Activated CD4-positive, alpha-beta T cell treated with anti-CD3 and anti-CD28 coated beads, Interleukin-2, amount 50 U/mL, for 4 hours (primary cell): ENCODE measurements around the gene COL18A1.
"Not testable (repeated sequence)": the region's sequence is repeated elsewhere in the genome, so short reads cannot be mapped to it uniquely, and the experiment has no call there.

Experiments used
- DNase-seq, 2 experiments: peaks; one replicate each; pipeline ENCODE4 v3.0.0-alpha.2; 2020

The COL18A1 gene

DNA sequence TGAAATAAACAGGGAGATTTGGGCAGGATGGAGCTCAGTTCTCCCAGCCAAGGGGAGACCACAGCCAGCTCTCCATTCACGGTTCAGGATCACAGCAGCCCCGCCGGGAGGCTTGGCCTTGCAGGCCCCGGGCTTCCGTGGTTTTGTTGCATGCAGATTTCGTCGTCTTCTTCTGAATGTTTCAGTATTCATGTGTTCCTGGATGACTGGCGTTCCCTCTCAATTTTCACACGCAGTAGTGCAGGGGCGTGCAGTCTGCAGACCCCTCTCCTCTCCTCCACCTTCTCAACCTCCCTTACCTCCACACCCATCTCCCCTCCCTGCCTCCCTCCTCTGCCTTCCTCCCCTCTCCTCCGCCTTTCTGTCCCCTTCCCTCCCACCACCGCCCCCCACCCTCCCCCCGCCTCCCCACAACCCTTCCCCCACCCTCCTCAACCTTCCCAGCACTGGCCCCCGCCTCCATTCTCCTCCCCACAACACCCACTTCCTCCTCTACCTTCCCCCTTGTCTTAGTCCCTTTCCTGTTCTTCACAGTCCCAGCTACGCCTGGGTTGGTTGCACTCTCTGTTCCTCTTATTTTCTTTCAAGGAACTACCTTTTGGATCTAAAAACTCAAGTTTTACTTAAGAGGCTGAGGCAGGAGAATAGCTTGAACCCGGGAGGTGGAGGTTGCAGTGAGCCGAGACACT, 145.7 kb downstream of the COL18A1 start:
- DNase-seq = peak in 1 of 2 experiments; percentile 31

DNA sequence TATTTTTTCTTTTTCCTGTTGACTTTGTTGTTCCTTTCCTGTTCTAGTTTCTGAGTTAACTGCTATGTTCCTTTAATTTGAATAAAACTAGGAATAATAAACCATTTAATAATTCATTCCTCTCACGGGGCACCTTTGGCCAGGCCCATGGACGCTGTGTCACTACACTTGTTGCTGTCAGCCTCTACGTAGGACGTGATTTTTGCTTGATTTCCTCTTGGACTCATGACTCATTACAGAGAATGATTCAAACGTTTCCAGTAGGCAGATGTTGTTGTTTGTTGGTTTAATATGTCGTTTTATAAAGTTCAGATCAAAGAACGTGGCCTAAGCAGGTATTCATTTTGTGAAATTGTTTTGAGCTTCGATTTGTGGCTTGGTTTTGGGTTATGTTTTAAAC, 146.4 kb downstream of the COL18A1 start:
- peak; percentile 31 to 41 for DNase-seq

DNA sequence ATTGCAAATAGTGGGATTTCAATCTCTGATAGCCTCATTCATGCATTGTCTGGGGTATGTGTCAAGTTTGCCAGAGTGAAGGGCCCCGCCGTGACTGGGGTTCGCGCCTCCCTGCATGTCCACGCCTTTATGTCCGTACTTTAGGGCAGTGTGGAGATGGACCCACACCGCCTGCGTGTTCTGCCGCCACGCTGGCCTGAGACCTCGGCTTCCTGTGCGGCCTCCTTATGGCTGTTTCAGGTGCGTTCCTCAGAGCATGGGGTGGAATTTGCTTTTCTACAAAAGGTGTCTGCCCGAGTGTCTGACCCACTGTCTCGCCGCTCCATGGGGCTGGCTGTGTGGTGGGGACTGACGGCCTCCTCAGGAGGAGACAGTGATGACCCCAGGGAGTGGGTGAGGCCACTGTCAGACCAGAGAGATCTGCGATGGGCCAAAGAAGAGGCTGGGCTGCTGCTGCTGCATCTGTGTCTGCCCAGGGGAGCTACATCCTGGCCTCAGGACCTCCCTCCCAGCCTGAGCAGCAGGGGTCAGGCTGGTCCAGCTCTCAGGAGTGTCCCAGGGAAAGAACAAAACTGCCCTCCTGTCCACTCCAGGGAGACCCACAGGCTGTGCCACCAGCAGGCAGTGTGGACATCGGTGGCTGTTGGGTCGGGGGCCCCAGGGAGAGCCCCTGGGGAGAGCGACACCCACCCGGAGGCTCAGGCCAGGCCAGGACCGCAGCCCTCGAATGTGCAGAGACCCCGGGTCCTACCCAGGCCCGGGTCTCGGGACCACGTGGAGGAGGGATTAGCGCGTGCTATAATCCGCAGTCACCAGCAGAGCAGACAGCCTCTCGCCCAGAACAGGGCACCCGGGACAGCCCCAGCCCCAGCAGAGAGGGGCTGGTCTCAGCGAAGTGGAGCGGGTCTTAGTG, 147.1 kb downstream of the COL18A1 start:
- DNase-seq = no peak

DNA sequence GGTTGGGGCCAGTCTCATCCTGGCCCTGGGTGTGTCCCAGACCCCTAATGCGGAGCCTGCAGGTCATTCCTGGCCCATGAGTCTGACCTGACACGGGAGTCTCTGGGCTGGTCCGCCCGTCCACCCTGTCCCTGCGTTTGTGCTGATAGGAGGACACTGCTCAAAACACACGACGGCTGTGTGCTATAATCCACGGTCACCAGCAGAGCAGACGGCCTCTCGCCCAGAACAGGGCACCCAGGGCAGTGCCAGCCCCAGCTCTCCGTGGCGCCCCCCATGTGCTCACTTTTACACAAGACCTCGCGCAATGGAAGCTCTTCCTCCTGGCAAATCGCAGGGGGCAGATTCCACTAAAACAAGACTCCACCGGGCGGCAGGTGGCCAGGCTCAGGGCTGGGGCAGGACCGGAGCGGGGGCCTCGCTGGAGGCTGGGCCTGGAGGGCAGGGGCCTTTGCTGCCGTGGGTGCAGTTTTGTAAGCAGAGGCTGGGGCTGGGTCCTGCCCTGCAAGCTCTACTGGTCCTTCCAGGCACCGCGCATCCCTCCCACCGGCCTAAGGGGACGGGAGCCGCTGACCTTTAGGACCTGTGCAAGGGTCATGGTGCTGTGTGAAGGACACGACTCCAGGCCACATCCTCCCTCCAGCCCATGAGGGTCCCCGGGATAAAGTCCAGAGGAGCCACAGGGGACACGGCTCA, 147.9 kb downstream of the COL18A1 start:
- DNase-seq = no peak

DNA sequence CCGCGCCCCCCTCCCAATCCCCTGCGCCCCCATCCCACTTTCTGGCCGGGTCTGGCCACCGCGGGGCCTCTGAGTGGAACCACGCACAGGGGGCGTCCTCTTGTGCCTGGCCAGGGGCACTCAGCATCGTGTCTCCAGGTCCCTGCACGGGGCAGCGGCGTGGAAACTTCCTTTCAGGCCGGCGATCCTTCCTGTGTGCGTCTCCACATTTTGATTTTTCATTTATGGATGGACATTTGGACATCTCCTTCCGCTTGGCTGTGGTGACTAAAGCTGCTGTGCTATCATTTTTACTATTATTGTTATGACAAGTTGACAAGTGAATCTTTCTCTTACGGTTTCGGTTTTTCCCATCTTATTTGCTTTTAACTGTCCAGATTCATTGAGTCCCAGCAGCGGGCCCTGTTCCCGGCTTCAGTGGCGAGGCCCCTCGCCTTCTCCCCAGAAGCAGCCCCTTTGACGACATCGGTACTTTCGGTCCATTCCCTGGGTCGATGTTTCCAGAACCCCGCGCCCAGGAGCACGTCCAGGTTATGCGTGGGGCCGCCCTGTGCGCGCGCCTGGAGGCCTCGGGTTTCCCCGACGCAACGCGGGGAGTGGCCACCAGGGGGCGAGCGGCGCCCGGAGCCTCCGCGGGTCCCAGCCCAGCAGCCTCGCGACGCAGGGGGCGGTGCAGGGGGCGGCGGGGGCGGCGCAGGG, 149.7 kb downstream of the COL18A1 start:
- peak; percentile 85 to 91 for DNase-seq

DNA sequence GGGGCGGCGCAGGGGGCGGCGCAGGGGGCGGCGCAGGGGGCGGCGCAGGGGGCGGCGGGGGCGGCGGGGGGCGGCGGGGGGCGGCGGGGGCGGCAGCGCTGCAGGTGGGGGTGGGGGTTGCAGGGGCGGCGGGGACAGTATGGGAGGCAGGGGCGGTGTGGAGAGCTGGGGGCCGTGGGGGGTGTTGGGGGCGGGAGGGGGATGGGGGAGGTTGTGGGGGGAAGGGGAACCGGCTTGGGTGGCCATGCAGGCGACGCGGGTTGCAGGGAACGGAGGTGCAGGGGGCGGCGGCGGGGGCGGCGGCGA, 150.2 kb downstream of the COL18A1 start:
- DNase-seq = no peak

DNA sequence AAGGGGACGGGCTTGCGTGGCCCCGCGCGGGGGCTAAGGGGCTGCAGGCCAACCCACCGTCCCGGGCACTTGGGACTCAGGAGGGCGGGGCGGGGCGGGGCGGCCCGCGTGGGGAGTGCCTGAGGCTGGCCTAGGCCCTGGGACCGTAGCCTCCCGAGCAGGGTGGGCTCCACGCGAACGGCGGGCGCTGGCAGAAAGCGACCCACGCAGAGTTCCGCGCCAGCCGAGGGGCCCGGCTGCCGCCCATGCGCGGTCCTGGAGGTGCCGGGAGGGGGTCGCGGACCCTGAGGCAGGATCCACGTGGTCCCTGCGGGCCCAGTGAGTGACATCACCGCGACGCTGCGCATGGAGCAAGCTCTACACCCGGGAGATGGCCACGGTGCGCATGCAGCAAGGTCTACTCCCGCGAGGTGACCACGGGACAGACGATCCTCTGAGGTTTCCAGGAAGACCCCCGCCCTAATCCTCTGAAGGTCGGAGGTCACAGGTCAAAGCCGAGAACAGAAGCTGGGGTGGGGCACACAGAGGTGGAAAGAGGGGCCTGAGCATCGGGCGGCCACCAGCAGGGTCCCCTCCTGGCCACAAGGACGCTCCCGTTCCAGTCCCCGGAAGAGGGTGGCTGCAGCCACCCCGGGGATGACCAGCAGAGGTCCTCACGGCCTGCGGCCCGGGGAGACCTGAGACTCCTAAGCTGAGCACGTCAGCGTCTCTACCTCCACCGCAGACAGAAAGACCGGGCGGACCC, 150.8 kb downstream of the COL18A1 start:
- peak; percentile 35 to 38 for DNase-seq

DNA sequence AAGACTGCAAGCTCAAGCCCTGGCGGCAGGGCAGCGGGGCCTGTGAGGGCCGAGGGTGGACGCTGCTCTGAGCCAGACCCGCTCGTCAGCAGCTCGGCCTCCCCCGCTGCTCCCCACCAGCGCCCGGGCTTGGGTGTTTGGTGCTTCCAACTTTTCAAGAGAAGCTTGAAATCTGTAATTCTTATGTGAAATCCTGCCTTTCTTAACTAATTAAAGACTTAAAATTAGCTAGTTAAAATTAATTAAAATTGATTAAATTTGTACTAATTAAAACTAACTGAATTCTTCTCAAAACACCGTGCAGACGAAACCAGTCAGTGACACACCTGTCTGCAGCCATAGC, 151.3 kb downstream of the COL18A1 start:
- DNase-seq = no peak

DNA sequence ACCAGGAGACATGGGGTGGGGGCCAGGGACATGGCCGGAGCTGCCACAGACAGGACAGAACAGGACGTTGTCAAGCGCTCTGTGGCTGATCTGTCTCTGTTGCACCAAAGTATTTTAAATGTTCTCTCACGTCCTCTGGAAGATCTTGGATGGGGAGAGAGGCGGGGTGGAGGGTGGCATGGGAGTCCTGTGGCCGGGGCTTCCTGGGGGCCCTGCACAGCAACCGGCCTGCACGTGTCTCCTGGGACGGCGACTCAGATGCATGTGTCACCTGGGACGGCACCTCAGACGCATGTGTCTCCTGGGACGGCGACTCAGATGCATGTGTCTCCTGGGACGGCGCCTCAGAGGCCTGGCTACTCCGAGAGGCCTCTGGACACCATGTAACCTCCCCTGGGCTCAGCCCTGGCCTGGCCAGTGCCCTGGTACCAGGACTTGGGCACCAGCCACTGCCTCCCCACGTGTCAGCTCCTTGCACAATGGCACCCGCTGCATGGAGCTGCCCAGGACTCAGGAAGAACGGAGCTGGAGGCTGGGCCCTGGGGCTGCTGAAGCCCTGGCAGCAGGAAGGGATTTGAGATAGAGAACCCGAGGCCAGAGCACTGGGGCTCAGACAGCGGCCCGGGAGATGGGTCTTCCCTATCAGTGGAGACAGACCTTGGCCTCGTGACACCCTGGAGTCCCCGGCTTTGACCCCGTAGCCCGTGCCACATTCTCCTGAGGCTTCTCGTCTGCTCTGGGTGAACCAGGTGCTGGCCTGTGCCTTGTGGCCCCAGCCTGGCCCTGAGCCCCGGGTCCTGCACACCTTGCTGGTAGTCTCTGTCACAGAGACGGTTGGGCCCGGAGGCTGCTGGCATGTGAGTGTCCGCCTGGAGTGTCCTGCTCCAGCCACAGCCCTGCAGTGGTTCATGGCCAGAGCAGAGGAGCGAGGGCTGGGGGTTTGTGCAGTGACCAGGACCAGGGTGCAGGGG, 152.0 kb downstream of the COL18A1 start:
- DNase-seq = no peak

DNA sequence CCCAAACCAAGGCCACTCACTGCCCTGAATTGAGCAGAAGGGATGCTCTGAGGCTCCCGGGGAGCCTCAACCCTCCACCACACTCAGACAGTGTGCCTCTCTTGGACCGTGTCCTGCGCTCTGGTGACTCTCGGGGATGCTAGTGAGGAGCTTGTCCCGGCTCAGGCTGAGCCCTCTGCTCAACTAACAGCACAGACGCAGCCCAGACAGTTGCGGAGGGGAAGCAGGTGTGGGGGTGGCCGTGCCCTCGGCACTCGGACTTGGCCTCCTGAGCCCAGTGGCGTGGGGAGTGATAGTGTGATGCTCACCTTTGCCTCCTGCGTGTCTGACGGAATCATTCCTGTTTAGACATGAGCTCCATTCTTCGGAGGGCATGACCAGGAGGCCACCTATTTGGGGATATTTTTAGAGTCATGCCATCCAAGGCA, 152.7 kb downstream of the COL18A1 start:
- DNase-seq = no peak

DNA sequence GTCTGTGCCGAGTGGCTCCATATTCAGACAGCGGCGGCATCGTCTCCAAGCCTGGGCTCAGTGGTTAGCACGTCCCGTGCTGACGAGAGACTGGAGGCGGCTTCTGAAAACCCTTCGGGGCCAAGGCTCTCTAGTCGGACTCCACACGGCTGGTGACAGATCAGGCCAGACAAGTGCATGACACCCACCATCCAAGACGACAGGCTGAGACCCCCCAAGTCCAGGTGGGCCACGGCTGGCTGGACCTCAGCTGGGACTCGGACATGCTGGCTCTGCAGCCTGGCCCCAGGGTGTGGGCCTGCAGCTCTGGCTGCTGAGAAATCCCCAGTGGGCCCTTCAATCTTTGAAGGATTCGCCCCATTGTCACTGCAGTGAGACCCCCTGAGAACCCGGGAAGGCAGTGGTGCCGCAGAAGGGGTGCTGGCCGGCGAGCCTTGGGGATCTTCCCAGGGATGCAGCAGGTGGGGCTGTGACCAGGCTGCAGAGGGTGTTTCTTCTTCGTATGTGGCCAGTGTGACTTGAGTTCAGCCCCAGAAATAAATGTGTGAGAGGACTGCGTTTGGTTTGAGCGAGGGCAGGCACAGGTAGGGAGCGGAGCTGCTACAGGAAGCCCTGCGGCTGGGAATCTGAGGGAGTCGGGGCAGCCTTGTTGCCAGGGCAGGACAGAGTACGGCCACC, 153.2 kb downstream of the COL18A1 start:
- DNase-seq = no peak

DNA sequence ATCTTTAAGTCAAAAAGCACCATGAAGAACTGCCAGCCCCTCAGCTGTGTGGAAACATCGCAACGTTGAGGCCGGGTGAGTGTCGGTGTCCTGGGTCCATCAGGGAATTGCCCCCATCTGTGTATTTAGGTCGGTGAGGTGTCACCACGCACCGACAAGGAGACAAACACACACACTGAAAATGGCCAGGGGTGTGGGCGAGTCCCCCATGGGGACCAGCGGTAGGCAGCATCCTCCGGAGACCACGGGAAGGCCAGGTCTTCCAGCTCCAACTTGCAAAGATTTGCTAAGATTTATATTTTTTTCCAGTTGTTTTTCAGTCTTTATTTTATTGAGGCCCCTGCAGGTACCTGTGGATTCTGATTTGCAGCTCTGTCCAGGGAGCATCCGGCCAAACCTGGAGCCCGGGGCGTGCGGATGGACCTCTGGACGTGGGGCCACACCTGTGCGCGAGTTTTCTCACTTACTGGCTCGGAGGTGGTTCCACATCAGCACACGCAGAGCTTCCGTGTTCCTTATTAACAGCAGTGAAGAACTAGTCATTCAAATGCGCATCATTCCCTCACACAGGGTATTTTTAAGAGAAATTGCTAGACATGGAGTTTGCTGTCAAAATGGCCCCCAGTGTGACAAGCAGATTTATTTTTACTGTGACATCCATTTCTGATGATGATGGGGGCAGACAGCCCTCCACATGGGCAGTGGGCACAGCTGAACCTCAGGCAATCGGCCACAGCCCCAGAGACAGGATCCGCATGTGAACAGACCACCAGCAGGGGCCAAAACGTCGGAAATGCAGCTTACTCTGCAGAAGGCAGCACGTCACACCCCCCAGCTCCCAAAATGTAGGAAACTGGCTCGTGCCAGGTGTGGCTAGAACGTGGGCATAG, 154.5 kb downstream of the COL18A1 start:
- DNase-seq = no peak

DNA sequence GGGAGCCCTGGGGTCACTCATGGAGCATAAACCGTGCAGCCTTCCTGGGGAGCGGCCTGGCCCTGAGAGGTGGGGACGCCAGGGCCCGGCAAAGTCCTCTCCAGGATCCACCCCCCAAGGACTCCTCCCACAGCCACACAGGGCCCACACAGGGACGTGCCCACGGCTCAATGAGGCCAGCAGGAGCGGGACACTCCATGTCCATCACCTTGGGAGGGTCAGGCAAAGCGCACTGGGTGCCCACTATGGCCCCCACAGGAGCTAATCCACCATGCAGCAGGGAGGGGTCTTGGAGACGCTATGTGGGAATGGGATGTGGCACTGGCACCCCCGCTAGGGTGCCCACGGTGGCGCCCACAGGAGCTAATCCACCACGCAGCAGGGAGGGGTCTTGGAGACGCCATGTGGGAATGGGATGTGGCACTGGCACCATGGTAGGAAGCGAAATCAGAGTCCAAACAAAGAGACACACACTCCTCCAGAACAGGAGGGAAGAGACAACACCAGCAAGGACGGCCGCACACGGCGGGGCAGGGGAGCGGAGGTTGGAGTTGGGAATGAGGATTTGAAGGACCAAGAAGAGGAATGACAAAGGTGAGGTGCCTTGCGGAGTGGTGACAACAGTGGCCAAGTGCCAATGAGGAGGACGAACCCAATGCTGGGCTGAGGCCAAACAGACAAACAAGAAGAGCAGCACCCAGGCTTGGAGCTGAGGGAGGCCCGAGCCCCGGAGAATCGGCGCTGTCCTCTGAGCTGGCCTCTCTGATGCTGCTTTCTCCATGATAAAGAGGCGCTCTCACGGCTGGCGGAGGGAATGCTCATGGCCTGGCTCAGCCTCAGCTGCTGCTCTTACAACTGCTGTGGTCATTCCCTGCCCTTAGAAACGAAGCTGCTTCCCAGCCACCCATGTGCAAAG, 155.4 kb downstream of the COL18A1 start:
- no peak for DNase-seq

DNA sequence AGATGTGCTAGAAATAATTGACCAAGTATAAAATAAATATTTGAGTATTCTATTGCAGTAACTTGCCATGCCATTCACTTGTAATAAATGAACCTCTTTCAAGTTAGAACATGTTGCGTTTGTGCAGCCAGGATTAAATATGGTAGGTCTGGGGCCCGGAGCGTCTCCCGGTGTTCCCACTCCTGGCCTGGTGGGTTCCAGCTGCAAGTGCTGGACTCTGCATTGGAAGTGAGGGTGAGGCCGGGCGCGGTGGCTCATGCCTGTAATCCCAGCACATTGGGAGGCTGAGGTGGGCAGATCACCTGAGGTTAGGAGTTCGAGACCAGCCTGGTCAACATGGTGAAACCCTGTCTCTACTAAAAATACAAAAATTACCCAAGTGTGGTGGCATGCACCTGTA, 156.3 kb downstream of the COL18A1 start:
- DNase-seq = not testable (repeated sequence)

DNA sequence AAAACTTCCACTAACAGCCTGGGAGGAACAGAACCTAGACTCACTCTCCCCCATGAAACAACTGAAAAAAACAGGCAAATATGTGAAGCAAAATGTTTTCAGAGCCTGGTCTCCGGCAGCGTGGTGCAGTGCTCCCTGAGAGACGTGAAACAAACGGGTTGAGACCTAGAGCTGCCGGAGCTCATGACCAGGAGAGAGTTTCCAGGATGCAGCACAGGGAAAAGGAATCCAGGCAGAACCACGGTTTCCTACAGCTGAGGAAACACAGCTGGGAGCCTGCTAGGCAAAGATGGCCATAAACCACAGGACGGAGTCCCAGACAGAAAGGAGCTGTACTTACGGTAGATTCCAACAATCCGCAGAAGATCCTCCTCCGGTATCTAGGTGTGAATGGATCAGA, 157.4 kb downstream of the COL18A1 start:
- no peak for DNase-seq

DNA sequence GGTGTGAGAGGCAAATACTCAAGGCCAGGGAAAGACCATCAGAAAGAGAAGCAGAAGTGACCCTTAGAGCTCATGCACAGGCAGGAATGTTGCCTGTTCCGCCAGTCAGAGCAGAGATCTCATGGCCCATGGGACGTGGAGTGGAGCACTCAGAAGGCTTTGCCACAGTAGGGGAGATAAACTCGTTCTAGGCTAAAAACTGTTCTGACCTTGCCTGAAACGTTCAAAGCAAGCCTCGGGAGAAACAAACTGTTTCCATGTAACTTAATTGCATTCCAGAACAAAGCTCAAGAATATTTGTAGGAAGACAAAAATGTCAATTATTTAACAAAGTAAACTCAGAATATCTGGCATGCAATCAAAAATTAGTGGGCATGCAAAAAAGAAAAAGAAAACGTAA, 158.0 kb downstream of the COL18A1 start:
- DNase-seq = no peak
